ENCODE results near the gene ABCC5.

ABCC5 gene

DNA sequence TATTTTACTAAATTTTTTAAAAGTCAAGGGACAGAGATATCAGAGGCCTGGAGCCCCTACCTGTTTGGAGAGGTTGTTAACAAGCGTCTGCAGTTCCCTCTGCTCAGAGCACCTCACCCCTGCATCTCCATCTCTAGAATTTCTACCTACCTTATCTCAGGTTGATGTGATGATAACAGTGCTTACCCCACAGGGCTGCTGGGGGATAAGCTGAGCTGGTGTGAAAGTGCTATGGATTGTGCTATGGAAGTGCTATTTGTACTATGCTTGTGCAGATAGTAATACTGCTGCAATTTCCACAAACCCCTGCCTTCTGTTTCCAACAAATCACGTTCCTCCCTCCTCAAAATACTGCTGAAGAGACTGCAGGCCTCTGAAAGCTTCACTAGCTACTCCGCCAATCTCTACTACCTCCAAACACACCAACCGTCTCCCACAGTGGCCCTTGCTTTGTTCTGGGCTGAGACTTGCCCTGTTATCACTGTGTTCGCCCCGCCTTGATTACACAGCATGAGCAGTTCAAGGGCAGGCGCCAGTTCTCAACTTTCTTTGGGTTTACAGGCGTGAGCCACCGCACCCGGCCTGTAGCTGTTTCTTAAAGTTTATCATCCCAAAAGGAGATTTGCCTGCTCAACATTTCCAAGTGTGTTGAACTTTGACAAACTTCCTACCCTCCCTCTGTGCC lies 104.6 kb downstream of the ABCC5 start:
- CTCF ChIA-PET, result no interaction called here
- Mint-ChIP-seq H3K4me1 (no peaks in the 10 kb centered on the region), H3K27me3 (peaks cover 17% of the 10 kb centered on the region), H3K9me3 (no peaks in the 10 kb centered on the region), H3K27ac (no peak overlapping the region), H3K36me3 (no peaks in the 10 kb centered on the region), H3K4me3 (no peak overlapping the region)
- no peak for DNase-seq

DNA sequence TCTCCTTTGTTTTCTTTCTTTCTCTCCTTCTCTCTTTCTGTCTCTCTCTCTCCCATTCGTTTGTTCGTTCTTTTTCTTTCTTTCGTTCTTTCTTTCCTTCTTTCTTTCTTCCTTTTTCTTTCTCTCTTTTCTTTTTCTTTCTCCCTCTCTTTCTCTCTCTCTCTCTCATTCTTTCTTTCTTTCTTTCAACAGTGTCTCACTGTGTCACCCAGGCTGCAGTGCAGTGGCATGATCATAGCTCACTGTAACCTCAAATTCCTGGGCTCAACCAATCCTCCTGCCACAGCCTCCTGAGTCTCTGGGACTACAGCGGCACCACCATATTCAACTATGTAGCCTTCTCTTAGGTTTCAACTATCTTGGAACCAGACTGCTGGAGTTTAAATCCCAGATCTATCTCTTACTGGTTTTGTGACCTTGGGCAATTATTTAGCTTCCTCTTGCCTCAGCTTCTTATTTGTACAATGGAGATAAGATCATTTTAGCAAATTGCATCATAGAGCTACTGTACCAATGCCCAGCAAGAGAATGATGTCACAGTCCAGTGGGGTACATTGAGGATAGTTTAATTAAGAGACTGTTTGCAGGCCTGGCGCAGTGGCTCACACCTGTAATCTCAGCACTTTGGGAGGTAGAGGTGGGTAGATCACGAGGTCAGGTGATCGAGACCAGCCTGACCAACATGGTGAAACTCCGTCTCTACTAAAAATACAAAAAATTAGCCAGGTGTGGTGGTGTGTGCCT lies 105.7 kb downstream of the ABCC5 start:
- no peak for DNase-seq
- Mint-ChIP-seq H3K4me3 (no peak overlapping the region), H3K27ac (no peak overlapping the region), H3K27me3 (peaks cover 22% of the 10 kb centered on the region), H3K9me3 (no peaks in the 10 kb centered on the region), H3K4me1 (no peaks in the 10 kb centered on the region), H3K36me3 (no peaks in the 10 kb centered on the region)
- CTCF ChIA-PET, result interaction anchor here (0.9 kb wide), 1 partner anchor 17 kb away, joined by 3 read pairs; no protein-coding TSS in a partner anchor

DNA sequence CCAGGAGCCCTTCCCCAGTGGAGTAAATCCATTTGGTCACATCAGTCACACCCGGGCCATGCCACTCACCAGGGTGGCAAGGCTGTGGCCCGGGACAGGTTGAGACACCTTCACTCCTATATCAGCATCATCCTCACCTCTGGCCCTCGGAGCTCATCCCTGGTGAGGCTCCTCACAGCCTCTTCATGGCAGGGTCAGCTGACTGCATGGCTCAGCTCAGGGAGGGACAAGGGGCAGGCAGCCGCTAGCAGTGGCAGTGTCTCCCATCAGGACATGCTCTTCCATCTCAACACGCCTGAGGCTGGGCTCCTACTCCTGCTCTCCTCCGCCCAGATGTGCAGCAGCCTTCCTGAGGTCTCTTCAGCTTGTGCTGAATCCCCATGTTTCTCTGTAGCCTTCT lies 106.6 kb downstream of the ABCC5 start:
- no peaks in the 10 kb centered on the region for H3K9me3 Mint-ChIP-seq
- H3K27me3 Mint-ChIP-seq, result peaks cover 25% of the 10 kb centered on the region
- no peak for DNase-seq
- H3K27ac Mint-ChIP-seq, result no peak overlapping the region
- H3K4me1 Mint-ChIP-seq, result no peaks in the 10 kb centered on the region
- no peaks in the 10 kb centered on the region for H3K36me3 Mint-ChIP-seq
- H3K4me3 Mint-ChIP-seq, result no peak overlapping the region
- CTCF ChIA-PET, result interaction anchor here (1.0 kb wide), 1 partner anchor 15 kb away, joined by 3 read pairs; no protein-coding TSS in a partner anchor

DNA sequence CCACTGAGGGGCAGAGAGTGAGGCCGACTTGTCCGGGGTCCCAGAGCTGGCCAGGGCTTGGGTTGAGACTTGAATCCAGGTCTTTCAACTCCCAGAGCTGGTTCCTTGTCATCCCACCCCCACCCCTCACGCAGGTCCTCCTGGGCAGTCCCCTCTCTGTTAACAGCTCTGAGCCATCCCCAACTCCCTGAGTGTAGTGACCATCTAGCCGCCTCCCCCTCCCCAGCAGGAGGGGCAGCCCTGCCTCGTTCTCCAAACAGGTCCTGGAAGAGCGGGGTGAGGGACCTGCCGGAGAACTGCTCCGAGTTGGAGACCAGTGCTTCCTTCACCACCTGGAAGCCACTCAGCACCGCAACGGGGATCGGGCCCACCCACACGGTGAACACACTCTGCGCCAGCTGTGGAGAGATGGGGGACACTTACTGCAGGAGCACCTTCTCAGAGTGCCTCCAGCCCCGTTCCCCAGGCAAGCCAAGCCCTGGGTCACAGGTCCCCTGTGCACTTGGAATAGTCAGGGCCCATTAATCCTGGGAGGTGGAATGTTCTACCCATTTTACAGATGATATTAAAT lies 108.6 kb downstream of the ABCC5 start:
- H3K4me1 Mint-ChIP-seq, result no peaks in the 10 kb centered on the region
- CTCF ChIA-PET, result interaction anchor here (1.1 kb wide), 1 partner anchor 14 kb away, joined by 3 read pairs; no protein-coding TSS in a partner anchor
- DNase-seq, result no peak
- no peaks in the 10 kb centered on the region for H3K36me3 Mint-ChIP-seq
- no peaks in the 10 kb centered on the region for H3K9me3 Mint-ChIP-seq
- no peak overlapping the region for H3K4me3 Mint-ChIP-seq
- peaks cover 25% of the 10 kb centered on the region for H3K27me3 Mint-ChIP-seq
- H3K27ac Mint-ChIP-seq, result no peak overlapping the region

DNA sequence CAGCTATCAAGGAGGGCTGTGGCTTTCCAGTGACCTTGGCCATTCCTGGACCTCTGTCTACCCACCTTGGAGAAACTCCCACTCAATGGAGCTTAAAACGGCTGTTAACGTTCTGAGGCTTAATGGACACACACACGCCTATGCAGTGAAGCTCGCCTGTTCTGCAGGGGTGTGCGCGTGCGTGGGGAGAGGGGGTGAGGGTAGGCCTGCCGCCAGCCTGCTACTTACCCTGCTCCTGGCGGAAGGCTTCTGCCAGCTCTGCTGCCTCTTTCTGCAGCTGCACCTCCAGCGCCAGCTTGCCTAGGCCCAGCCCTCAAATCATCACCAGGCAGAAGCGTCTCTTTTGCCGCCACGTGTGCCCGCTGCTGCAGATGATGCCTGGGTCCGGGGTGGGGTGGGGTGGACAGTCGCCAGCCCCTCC lies 109.8 kb downstream of the ABCC5 start:
- Mint-ChIP-seq H3K27me3 (peaks cover 25% of the 10 kb centered on the region), H3K9me3 (no peaks in the 10 kb centered on the region), H3K4me1 (no peaks in the 10 kb centered on the region), H3K4me3 (no peak overlapping the region), H3K27ac (no peak overlapping the region), H3K36me3 (no peaks in the 10 kb centered on the region)
- DNase-seq, result no peak
- CTCF ChIA-PET, result interaction anchor here (0.7 kb wide), 1 partner anchor 785 kb away, joined by 3 read pairs; no protein-coding TSS in a partner anchor

DNA sequence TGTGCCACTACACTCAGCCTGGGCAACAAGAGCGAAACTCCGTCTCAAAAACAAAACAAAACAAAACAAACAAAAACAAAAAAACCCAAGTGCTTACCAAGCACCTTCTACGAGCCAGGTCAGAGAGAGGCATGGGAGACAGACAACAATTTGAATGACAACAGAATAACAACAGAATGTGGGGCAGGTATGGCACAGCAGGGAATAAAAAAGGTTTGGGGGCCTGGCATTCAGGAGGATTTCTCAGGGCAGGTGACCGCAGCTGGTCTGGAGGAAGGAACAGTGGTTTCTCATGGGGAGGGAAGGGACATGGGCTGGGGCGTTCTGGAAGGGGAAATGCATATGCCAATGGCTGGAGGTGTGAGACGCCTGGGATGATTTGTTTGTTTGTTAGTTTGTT lies 110.5 kb downstream of the ABCC5 start:
- CTCF ChIA-PET, result no interaction called here
- H3K36me3 Mint-ChIP-seq, result no peaks in the 10 kb centered on the region
- no peak for DNase-seq
- peaks cover 25% of the 10 kb centered on the region for H3K27me3 Mint-ChIP-seq
- no peak overlapping the region for H3K4me3 Mint-ChIP-seq
- H3K4me1 Mint-ChIP-seq, result no peaks in the 10 kb centered on the region
- H3K27ac Mint-ChIP-seq, result no peak overlapping the region
- H3K9me3 Mint-ChIP-seq, result no peaks in the 10 kb centered on the region

DNA sequence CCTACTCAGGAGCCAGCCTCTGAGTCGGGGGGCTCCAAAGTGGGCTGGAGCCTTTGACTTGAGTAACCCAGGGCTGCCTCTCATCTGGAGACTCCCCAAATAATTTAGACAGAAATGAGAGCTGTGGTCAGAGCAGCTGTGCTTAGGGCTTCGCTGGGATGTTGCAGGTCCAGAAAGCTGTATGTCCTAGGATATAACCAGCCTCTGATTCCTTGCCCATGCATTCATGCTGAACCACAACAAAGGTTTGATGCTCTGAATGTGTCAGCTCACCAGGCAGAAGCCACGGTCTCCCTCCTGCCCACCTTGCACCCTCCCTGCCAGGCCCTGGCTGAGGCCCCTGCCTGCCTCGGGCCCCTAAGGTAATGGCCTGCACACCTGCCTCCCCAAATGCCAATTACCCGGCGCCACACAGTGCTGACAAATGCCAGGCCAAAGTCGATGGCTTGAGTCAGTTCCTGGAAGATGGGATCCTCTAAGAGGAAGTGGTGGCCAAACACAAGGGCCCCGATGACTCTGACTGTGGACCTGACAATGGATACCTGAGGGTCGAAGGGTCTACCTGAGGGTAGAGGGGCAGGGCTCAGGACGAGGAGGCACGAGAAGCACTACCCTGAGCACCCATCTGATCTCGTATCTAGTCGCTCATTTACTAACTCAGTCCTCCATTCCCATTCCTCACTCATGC lies 111.3 kb downstream of the ABCC5 start:
- DNase-seq, result no peak
- Mint-ChIP-seq H3K4me1 (no peaks in the 10 kb centered on the region), H3K9me3 (no peaks in the 10 kb centered on the region), H3K27ac (no peak overlapping the region), H3K36me3 (no peaks in the 10 kb centered on the region), H3K4me3 (no peak overlapping the region), H3K27me3 (peaks cover 21% of the 10 kb centered on the region)
- CTCF ChIA-PET, result interaction anchor here (1.2 to 2.5 kb wide), 2 partner anchors 11 to 109 kb away, joined by 4 to 8 read pairs; no protein-coding TSS in a partner anchor

DNA sequence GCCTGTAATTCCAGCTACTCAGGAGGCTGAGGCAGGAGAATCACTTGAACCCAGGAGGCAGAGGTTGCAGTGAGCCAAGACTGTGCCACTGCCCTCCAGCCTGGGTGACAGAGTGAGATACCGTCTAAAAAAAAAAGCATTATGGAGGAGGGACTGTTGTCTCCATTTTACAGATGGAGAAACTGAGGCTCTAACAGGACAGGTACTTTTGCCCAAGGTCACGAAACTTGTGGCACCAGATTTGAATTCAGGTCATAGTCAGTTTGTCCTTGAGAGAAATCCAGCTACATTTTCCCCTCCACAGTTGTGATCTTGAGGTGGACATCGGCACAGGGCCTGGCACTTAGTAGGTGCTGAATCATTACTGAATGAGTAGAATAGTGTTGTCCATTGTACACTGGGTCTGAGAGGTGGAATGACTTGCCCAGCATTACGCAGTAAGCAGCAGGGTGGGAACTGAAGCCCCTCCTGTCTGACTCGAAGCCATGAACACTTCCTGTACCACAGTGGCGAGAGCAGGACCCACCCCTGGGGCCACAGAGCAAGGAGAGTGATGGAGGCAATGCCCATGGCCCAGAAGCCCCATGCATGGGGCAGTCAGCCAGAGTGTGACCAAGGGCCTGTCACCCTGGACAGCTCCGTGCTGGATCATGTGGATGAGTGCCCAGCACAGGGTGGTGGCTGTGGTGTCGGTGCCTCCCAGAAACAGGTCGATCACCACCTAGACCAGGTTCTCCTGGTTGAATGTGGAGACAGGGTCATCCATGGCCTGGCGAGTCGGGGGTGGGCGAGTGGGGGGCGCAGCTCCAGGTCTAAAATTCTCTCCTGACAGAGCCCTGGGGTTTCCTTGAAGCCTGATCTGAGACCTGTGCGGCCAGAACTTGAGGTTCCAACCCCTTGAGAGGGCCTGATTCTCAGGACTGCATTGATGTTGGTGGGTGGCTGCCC lies 112.6 kb downstream of the ABCC5 start:
- H3K36me3 Mint-ChIP-seq, result no peaks in the 10 kb centered on the region
- CTCF ChIA-PET, result interaction anchor here (1.1 to 2.5 kb wide), 8 partner anchors 9 to 210 kb away, joined by 3 to 8 read pairs (median 4); no protein-coding TSS in a partner anchor
- H3K27ac Mint-ChIP-seq, result no peak overlapping the region
- peaks cover 13% of the 10 kb centered on the region for H3K27me3 Mint-ChIP-seq
- H3K4me3 Mint-ChIP-seq, result no peak overlapping the region
- H3K4me1 Mint-ChIP-seq, result no peaks in the 10 kb centered on the region
- DNase-seq, result no peak
- peaks cover 3% of the 10 kb centered on the region for H3K9me3 Mint-ChIP-seq

DNA sequence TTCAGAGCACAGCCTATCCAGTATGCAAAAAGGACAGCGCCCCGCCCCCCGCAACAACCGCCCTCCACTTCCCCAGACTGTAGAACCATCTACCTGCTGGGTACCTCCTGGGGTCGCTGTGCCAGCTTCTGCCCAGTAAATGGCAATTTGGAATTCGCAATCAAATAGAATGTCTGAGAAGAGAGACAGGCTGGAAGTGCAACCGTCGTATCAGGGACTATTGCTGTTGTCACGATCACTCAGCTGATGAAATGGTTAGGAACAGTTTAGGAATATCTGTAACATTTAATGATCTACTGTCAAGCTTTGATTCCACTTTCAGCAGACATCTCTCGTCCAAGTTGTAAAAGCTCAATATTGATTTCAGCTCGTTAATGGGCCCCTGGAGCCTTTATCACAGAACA lies 119.7 kb downstream of the ABCC5 start:
- Mint-ChIP-seq H3K4me1 (no peaks in the 10 kb centered on the region), H3K36me3 (no peaks in the 10 kb centered on the region), H3K4me3 (no peak overlapping the region), H3K27ac (no peak overlapping the region), H3K9me3 (peaks cover 4% of the 10 kb centered on the region), H3K27me3 (peaks cover 28% of the 10 kb centered on the region)
- no peak for DNase-seq
- CTCF ChIA-PET, result interaction anchor here (0.9 to 3.2 kb wide), 3 partner anchors 13 to 343 kb away, joined by 3 to 9 read pairs (median 7); no protein-coding TSS in a partner anchor

DNA sequence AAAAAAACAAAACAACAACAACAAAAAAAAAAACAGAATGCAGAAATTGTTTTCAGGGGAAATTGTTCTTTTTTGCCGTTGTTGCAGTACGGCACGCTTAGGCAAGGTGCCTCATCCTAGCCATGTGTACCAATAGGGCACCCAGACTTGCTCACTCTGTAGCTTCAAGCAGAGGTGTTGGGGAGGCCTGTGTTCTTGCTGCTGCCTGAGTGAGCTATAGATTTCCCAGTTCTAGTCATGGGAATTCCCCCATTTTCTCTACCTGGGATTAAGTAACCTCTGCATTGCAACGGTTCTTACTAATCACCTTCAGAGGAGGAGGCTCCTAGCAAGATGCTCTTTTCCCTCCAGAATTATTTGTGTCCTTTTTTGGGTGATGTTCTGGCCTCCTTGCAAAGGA lies 120.1 kb downstream of the ABCC5 start:
- no peaks in the 10 kb centered on the region for H3K36me3 Mint-ChIP-seq
- no peak overlapping the region for H3K27ac Mint-ChIP-seq
- H3K4me3 Mint-ChIP-seq, result no peak overlapping the region
- peaks cover 4% of the 10 kb centered on the region for H3K9me3 Mint-ChIP-seq
- CTCF ChIA-PET, result interaction anchor here (0.9 to 3.2 kb wide), 6 partner anchors 12 to 392 kb away, joined by 3 to 9 read pairs (median 6); partner anchors contain the start of gene EEF1AKMT4
- no peaks in the 10 kb centered on the region for H3K4me1 Mint-ChIP-seq
- no peak for DNase-seq
- peaks cover 33% of the 10 kb centered on the region for H3K27me3 Mint-ChIP-seq

DNA sequence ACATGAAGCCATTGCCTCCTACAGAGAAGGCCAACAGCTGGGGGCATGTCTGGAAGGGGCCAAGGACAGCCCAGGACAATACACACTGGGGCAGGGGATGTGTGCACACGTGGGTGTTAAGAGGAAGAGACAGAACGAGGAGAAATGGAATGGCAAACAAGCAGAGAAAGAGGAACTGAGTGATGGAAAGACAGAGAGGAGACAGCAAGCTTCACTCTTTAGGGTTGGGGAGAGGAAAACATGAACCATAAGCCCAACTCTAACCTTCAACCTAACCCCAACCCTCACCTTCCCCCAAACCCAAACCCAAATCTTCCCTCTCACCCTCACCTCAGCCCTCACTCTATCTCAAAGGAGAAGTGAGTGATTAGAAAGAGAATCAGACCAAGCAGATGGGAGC lies 121.1 kb downstream of the ABCC5 start:
- Mint-ChIP-seq H3K27me3 (peaks cover 34% of the 10 kb centered on the region), H3K9me3 (peaks cover 4% of the 10 kb centered on the region), H3K36me3 (no peaks in the 10 kb centered on the region), H3K27ac (no peak overlapping the region), H3K4me3 (no peak overlapping the region), H3K4me1 (no peaks in the 10 kb centered on the region)
- DNase-seq, result no peak
- CTCF ChIA-PET, result interaction anchor here (0.6 to 3.2 kb wide), 16 partner anchors 8 to 393 kb away, joined by 3 to 12 read pairs (median 6); partner anchors contain the start of genes ABCC5, EEF1AKMT4 and PARL

DNA sequence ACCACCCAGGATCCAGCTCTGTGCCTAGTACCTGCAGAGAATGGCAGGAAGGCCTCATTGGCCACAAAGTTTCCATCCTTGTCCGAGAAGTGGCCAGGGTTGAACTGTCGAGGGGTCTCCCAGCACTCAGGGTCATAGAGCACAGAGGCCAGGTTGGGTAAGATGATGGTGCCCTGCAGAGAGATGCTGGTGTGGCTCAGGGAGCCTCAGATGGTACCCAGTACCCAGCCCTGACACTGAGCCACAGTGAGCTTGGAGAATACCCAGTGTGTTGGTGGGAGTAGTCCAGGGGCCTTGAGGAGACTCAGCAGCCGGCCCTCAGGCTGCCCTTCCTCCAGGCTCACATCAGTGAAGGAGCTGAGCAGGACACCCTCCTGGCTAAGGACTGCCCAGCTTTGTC lies 121.5 kb downstream of the ABCC5 start:
- H3K27ac Mint-ChIP-seq, result no peak overlapping the region
- H3K27me3 Mint-ChIP-seq, result peaks cover 34% of the 10 kb centered on the region
- H3K4me3 Mint-ChIP-seq, result no peak overlapping the region
- no peaks in the 10 kb centered on the region for H3K36me3 Mint-ChIP-seq
- no peak for DNase-seq
- CTCF ChIA-PET, result interaction anchor here (0.6 to 3.2 kb wide), 26 partner anchors 9 to 645 kb away, joined by 3 to 12 read pairs (median 5); partner anchors contain the start of genes ABCC5 and PARL
- H3K4me1 Mint-ChIP-seq, result no peaks in the 10 kb centered on the region
- peaks cover 4% of the 10 kb centered on the region for H3K9me3 Mint-ChIP-seq

DNA sequence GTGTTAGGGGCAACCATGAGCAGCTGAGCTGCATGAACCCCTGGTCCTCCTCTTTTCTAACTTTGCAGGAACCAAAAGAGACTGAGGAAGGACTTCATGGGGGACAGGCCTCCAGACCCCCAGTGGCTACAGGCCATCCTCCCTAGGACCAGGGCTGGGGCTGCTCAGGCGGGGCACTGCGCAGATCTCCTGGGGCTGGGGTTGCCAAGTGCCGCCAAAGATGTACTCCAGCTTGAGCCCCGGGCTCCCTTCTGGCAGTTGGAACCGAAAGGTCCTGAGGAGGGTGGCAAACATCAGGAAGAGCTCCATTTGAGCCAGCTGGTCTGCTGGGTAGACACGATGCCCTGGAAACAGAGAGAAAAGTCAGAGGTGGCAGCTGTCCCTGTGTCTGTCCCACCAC lies 121.9 kb downstream of the ABCC5 start:
- no peak overlapping the region for H3K4me3 Mint-ChIP-seq
- H3K9me3 Mint-ChIP-seq, result peaks cover 4% of the 10 kb centered on the region
- no peak overlapping the region for H3K27ac Mint-ChIP-seq
- no peaks in the 10 kb centered on the region for H3K4me1 Mint-ChIP-seq
- CTCF ChIA-PET, result interaction anchor here (0.5 to 2.2 kb wide), 34 partner anchors 8 to 659 kb away, joined by 3 to 12 read pairs (median 4); partner anchors contain the start of genes ABCC5 and PARL
- H3K27me3 Mint-ChIP-seq, result peaks cover 37% of the 10 kb centered on the region
- DNase-seq, result no peak
- H3K36me3 Mint-ChIP-seq, result no peaks in the 10 kb centered on the region
